Measurements from ENCODE around the gene METTL17.
"Not testable (repeated sequence)": the region's sequence is repeated elsewhere in the genome, so short reads cannot be mapped to it uniquely, and the experiment has no call there.

Gene METTL17

GRCh38 chr14:20978687-20979086 lies 11.1 kb upstream of the METTL17 start:
- H3K27ac ChIP-seq: no peak overlapping the region
- H3K4me3 ChIP-seq (ENCODE audit: low read depth, low read length): no peak overlapping the region
- no peak for DNase-seq
- H3K27me3 ChIP-seq (replicated peaks): no peaks in the 10 kb centered on the region
- no peaks in the 10 kb centered on the region for H3K36me3 ChIP-seq (replicated peaks)
- no peak for TF ChIP-seq CTCF (IDR thresholded peaks at IDR 0.05; ENCODE audit: low read depth, low read length, missing control alignments)
- in situ Hi-C loops (cut with HindIII; ENCODE audit: low pct_ligation_motif_present, low sequenced_read_pairs): no loop called here

GRCh38 chr14:20980906-20981305 lies 8.9 kb upstream of the METTL17 start:
- Histone ChIP-seq H3K27me3 (replicated peaks) (no peaks in the 10 kb centered on the region), H3K4me3 (ENCODE audit: low read depth, low read length) (no peak overlapping the region), H3K36me3 (replicated peaks) (no peaks in the 10 kb centered on the region), H3K27ac (no peak overlapping the region)
- in situ Hi-C loops (cut with HindIII; ENCODE audit: low pct_ligation_motif_present, low sequenced_read_pairs): no loop called here
- TF ChIP-seq CTCF (IDR thresholded peaks at IDR 0.05; ENCODE audit: low read depth, low read length, missing control alignments): no peak
- DNase-seq: no peak

GRCh38 chr14:20982646-20983369 lies 7.0 kb upstream of the METTL17 start:
- H3K4me3 ChIP-seq (ENCODE audit: low read depth, low read length): no peak overlapping the region

GRCh38 chr14:20985650-20986049 lies 4.1 kb upstream of the METTL17 start:
- H3K27ac ChIP-seq; in situ Hi-C loops (cut with HindIII; ENCODE audit: low pct_ligation_motif_present, low sequenced_read_pairs); DNase-seq: not testable (repeated sequence)

More at GRCh38 chr14:20982646-20983369, 7.0 kb upstream of the METTL17 start:
- in situ Hi-C loops (cut with HindIII; ENCODE audit: low pct_ligation_motif_present, low sequenced_read_pairs): no loop called here
- Histone ChIP-seq H3K36me3 (replicated peaks) (no peaks in the 10 kb centered on the region), H3K27me3 (replicated peaks) (no peaks in the 10 kb centered on the region), H3K27ac (no peak overlapping the region)
- no peak for DNase-seq
- no peak for TF ChIP-seq CTCF (IDR thresholded peaks at IDR 0.05; ENCODE audit: low read depth, low read length, missing control alignments)

GRCh38 chr14:20986811-20987210 lies 3.0 kb upstream of the METTL17 start:
- DNase-seq: peak; percentile 92

More at GRCh38 chr14:20985650-20986049, 4.1 kb upstream of the METTL17 start:
- not testable (repeated sequence) for H3K4me3 ChIP-seq (ENCODE audit: low read depth, low read length); H3K27me3 ChIP-seq (replicated peaks); H3K36me3 ChIP-seq (replicated peaks)

More at GRCh38 chr14:20986811-20987210, 3.0 kb upstream of the METTL17 start:
- in situ Hi-C loops (cut with HindIII; ENCODE audit: low pct_ligation_motif_present, low sequenced_read_pairs): no loop called here
- Histone ChIP-seq H3K4me3 (ENCODE audit: low read depth, low read length) (no peak overlapping the region), H3K27me3 (replicated peaks) (no peaks in the 10 kb centered on the region), H3K27ac (peak overlapping the region; percentile 72), H3K36me3 (replicated peaks) (peaks cover 3% of the 10 kb centered on the region)
- TF ChIP-seq CTCF (IDR thresholded peaks at IDR 0.05; ENCODE audit: low read depth, low read length, missing control alignments): no peak

All from brain microvascular endothelial cell (primary cell).